Measurements from ENCODE around the gene UVRAG. TPM values are rescaled to one million over a fixed set of nuclear protein-coding genes. Genes with fewer than 3 reads are reported as not detected.

Gene UVRAG
- total RNA-seq (2012; rRNA removed) (10.9 and 12.8 TPM in 2 replicates), polyA plus RNA-seq (2012; rRNA removed) (5.3 and 5.6 TPM in 2 replicates), Bru-seq, nascent RNA (percentile 77 among the genes with signal in this experiment), BruChase-seq, experiment 1, labeled RNA remaining after a 6-hour chase (percentile 55 among the genes with signal in this experiment), BruChase-seq, experiment 2, labeled RNA remaining after a 2-hour chase (percentile 59 among the genes with signal in this experiment)
- polyA plus RNA-seq (2012; cell fraction: cytosol; rRNA removed), result 2.4 and 3.7 TPM in 2 replicates
- 7.0 and 12.4 TPM in 2 replicates for polyA plus RNA-seq (2012; cell fraction: nucleus; rRNA removed; ENCODE audit: low replicate concordance)
- long read RNA-seq, full-length matches to known transcripts, result 26 of 41 reads
- long read RNA-seq, partial matches to known transcripts, result 10 of 41 reads
- long read RNA-seq, other reads (novel, unspliced or antisense), result 5 of 41 reads

DNA sequence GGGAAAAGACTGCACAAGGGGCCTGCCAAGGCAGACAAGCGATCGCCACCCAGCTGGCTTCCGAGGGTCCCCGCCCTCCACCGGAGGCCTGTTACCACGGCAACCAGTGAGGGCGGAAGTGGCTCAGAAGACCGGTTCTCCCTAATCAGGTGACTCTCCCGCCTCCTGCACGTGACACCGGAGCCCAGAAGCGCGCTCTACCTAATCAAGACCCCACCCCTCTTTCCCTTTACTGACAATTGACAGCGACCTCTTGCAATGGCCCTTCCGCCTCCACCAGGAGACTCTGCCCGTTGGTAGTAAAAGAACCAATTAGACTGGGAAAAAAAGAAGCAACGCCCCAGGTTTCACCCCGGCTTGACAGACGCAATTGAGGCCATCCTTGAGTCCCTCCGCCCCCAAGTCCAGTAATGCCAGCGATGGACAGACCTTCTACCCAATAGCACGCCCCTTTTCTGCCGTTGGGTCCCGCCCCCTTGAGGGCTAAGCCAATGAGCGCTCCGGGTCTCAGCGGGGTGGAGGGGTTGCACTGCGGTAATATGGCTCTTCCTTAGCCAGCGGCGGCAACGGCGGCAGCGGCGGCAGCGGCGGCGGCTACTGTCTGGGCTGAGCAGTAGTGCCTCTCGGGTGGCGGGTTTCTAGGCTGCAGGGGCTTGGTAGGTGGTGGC, at the start of gene UVRAG:
UVRAG (plus strand) TSS at position 534 of the 668 bp plus-strand sequence. CDS start 198 bp downstream, outside the sequence.
- BruUV-seq (replicated peaks), result no TSS peak
- in situ Hi-C loops (cut with MboI; ENCODE audit: low sequenced_read_pairs), result no loop called here
- no CpG with 5 or more reads among the region's 39 CpGs for WGBS, 2 experiments (ENCODE audit: extremely low coverage in 2 of 2, insufficient read length in 1 of 2)

More for the DNA sequence above, at the start of gene UVRAG:
- Histone ChIP-seq H3K9me1 (ENCODE audit: insufficient read depth, low read length) (no peaks in the 10 kb centered on the region), H3K9me3 (ENCODE audit: control insufficient read depth, insufficient read depth, low read length) (no peaks in the 10 kb centered on the region), H3K36me3 (ENCODE audit: control insufficient read depth, insufficient read depth, low read length) (no peaks in the 10 kb centered on the region), H3K79me1 (ENCODE audit: low read depth in 1 of 2, low read length in 2 of 2) (peaks cover 18 to 34% of the 10 kb centered on the region in 2 experiments; a peak in 3 of 4 replicates), H4K20me1 (ENCODE audit: insufficient read depth, low read length) (peaks cover 8% of the 10 kb centered on the region; the same call in 1 of the 2 replicates), H3K4ac (ENCODE audit: low read depth, low read length) (peak within 1 kb of the TSS; percentile 68), H3K23ac (ENCODE audit: low read depth, low read length) (peak within 1 kb of the TSS; percentile 79), H4K91ac (ENCODE audit: insufficient read depth, low read depth, low read length) (peak within 1 kb of the TSS; percentile 59; the same call in 1 of the 2 replicates), H2AFZ (replicated peaks; ENCODE audit: low read length, poor library complexity) (peak within 1 kb of the TSS; percentile 99), H3K4me2 (ENCODE audit: low read depth, low read length) (peak within 1 kb of the TSS; percentile 93), H3K14ac (replicated peaks; ENCODE audit: low read depth, low read length) (peak within 1 kb of the TSS; percentile 65), H2AK9ac (replicated peaks; ENCODE audit: low read depth, low read length, poor library complexity) (peak within 1 kb of the TSS; percentile 93), H4K8ac (ENCODE audit: low read depth in 2 of 2, low read length in 2 of 2) (peak within 1 kb of the TSS; percentile 66 to 91), H3K56ac (ENCODE audit: extremely low read depth, insufficient read depth, low read length) (peak within 1 kb of the TSS; percentile 43; the same call in 1 of the 2 replicates), H2BK15ac (ENCODE audit: low read depth, low read length) (peak within 1 kb of the TSS; percentile 31; the same call in 1 of the 3 replicates), H3K4me3 (ENCODE audit: insufficient read depth, low read depth, low read length) (peak within 1 kb of the TSS; percentile 59), H2AK5ac (ENCODE audit: low read depth, low read length) (peak within 1 kb of the TSS; percentile 6), H3K27me3 (ENCODE audit: control insufficient read depth, insufficient read depth, low read length) (0 out of 2 replicates have a peak, but pooled peaks cover 2% of the 10 kb centered on the region), H3K4me1 (ENCODE audit: control insufficient read depth, insufficient read depth, low read length) (peaks cover 8% of the 10 kb centered on the region), H3K18ac (ENCODE audit: low read depth, low read length) (no peak within 1 kb of the TSS; the same call in 1 of the 2 replicates), H2BK20ac (ENCODE audit: low read depth, low read length) (peak within 1 kb of the TSS; percentile 6; the same call in 1 of the 2 replicates), H2BK5ac (ENCODE audit: low read depth, low read length, poor library complexity, severe bottlenecking) (peak within 1 kb of the TSS; percentile 17), H4K5ac (ENCODE audit: low read depth, low read length) (peak within 1 kb of the TSS; percentile 25; the same call in 1 of the 2 replicates), H2BK120ac (ENCODE audit: low read depth, low read length) (peak within 1 kb of the TSS; percentile 36; the same call in 1 of the 2 replicates), H3K27ac (ENCODE audit: insufficient read depth, low read length) (peak within 1 kb of the TSS; percentile 47), H3K9ac (ENCODE audit: low read depth, low read length) (peak within 1 kb of the TSS; percentile 73)
- TF ChIP-seq, protein P1, sequence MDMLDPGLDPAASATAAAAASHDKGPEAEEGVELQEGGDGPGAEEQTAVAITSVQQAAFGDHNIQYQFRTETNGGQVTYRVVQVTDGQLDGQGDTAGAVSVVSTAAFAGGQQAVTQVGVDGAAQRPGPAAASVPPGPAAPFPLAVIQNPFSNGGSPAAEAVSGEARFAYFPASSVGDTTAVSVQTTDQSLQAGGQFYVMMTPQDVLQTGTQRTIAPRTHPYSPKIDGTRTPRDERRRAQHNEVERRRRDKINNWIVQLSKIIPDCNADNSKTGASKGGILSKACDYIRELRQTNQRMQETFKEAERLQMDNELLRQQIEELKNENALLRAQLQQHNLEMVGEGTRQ (IDR thresholded peaks at IDR 0.05; ENCODE audit: low read depth, low read length), result peak; percentile 100
- peak; percentile 48; the same call in 1 of the 2 replicates for TF ChIP-seq MXI1 (IDR thresholded peaks at IDR 0.05; ENCODE audit: borderline replicate concordance, low read depth, low read length)
- TF ChIP-seq FOS (IDR thresholded peaks at IDR 0.05; ENCODE audit: low read depth, low read length), result peak; percentile 91
- TF ChIP-seq, protein P2, sequence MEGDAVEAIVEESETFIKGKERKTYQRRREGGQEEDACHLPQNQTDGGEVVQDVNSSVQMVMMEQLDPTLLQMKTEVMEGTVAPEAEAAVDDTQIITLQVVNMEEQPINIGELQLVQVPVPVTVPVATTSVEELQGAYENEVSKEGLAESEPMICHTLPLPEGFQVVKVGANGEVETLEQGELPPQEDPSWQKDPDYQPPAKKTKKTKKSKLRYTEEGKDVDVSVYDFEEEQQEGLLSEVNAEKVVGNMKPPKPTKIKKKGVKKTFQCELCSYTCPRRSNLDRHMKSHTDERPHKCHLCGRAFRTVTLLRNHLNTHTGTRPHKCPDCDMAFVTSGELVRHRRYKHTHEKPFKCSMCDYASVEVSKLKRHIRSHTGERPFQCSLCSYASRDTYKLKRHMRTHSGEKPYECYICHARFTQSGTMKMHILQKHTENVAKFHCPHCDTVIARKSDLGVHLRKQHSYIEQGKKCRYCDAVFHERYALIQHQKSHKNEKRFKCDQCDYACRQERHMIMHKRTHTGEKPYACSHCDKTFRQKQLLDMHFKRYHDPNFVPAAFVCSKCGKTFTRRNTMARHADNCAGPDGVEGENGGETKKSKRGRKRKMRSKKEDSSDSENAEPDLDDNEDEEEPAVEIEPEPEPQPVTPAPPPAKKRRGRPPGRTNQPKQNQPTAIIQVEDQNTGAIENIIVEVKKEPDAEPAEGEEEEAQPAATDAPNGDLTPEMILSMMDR (conservative IDR thresholded peaks at IDR 0.05; ENCODE audit: low read depth, low read length), result no peak
- TF ChIP-seq MAZ (IDR thresholded peaks at IDR 0.05; ENCODE audit: borderline replicate concordance, low read depth, low read length), result peak; percentile 80
- TF ChIP-seq BHLHE40 (IDR thresholded peaks at IDR 0.05; ENCODE audit: low read depth, low read length), result peak; percentile 98
- TF ChIP-seq POLR2A (IDR thresholded peaks at IDR 0.05; ENCODE audit: low read depth, low read length), result no peak; the same call in 1 of the 2 replicates
- TF ChIP-seq RFX5 (IDR thresholded peaks at IDR 0.05; ENCODE audit: low read depth, low read length), result no peak
- peak; percentile 44; the same call in 1 of the 2 replicates for TF ChIP-seq CEBPB (IDR thresholded peaks at IDR 0.05; ENCODE audit: low read depth, low read length)
- intact Hi-C loops (cut with micrococcal nuclease) (loop anchor here (5.0 kb wide), 1 partner anchor 52 kb away; no protein-coding TSS in a partner anchor), dilution Hi-C loops (cut with HindIII; ENCODE audit: low sequenced_read_pairs, unreplicated experiment) (no loop called here)
- POLR2A ChIA-PET (ENCODE audit: unreplicated experiment), result no interaction called here
- ATAC-seq (ENCODE audit: low read depth) (peak; percentile 97), DNase-seq (peak; percentile 99)
- CTCF ChIA-PET, result interaction anchor here (1.1 kb wide), 1 partner anchor 11 kb away, joined by 6 read pairs; no protein-coding TSS in a partner anchor

Measured in IMR-90 (cell line).